Stimulated activated naive CD8-positive, alpha-beta T cell treated with anti-CD3 and anti-CD28 coated beads, Interleukin-15, Interleukin-2, amounts not matched to agents 100 ng/mL and 50 ng/mL, for 24 hours (primary cell): ENCODE measurements around the gene ANLN.

ENCODE experiments used
- H3K27ac Mint-ChIP-seq: one replicate; pipeline ENCODE4 v1.8.0; 2021; ENCODE audit warnings: mild to moderate bottlenecking, mixed read lengths
- H3K27me3 Mint-ChIP-seq: one replicate; pipeline ENCODE4 v1.8.0; 2021; ENCODE audit warnings: mixed read lengths
- H3K36me3 Mint-ChIP-seq: one replicate; pipeline ENCODE4 v1.8.0; 2021; ENCODE audit warnings: low read depth, mixed read lengths
- H3K4me1 Mint-ChIP-seq: one replicate; pipeline ENCODE4 v1.8.0; 2021; ENCODE audit warnings: low read depth, mixed read lengths
- H3K4me3 Mint-ChIP-seq: one replicate; pipeline ENCODE4 v1.8.0; 2021; ENCODE audit warnings: mild to moderate bottlenecking, mixed read lengths
- H3K9me3 Mint-ChIP-seq: one replicate; pipeline ENCODE4 v1.8.0; 2021; ENCODE audit warnings: mixed read lengths

ANLN gene

GRCh38 chr7:36416251-36416650 is 26.6 kb downstream of the ANLN start:
- no peaks in the 10 kb centered on the region for H3K9me3 Mint-ChIP-seq
- no peaks in the 10 kb centered on the region for H3K4me1 Mint-ChIP-seq
- peaks cover 39% of the 10 kb centered on the region for H3K36me3 Mint-ChIP-seq
- H3K27me3 Mint-ChIP-seq, result no peaks in the 10 kb centered on the region
- no peak overlapping the region for H3K4me3 Mint-ChIP-seq
- H3K27ac Mint-ChIP-seq, result no peak overlapping the region

DNA sequence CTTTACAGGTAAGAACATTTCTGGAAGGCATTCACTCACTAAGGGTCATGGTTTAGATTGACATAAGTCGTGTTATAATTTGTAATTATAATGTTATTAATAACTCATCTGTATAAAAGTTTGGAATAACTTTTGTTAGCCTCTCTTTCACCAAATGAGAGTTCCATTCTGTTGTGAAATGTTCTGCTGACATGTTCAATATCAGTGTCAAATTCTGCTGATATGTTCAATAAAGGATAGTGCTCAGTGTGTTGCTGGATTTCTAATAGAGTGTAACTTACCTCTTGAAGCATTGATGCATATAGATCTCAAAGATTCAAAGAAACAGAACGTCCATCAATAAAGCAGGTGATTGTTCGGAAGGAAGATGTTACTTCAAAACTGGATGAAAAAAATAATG is 30.6 kb downstream of the ANLN start:
- no peak overlapping the region for H3K27ac Mint-ChIP-seq
- no peaks in the 10 kb centered on the region for H3K4me1 Mint-ChIP-seq
- no peak overlapping the region for H3K4me3 Mint-ChIP-seq
- no peaks in the 10 kb centered on the region for H3K27me3 Mint-ChIP-seq
- H3K36me3 Mint-ChIP-seq, result peaks cover 64% of the 10 kb centered on the region
- H3K9me3 Mint-ChIP-seq, result no peaks in the 10 kb centered on the region

DNA sequence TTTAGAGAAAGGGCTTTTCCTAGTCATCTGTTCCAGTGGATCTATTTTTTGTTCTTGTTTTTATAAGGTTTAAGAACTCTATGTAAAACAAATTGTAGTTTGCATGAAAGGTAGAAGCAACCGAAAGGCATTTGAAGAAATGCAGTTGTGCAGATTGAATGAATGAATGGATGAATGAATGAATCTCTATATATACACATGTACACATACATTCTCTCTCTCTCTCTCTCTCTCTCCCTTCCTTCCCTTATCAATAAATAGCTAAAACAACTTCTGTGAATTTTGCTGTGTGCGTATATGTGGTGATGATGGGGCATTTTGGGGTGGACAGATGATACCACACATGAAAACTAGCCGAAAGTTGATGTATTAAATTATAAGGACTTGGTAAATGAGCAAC is 32.4 kb downstream of the ANLN start:
- Mint-ChIP-seq H3K4me3 (no peak overlapping the region), H3K27me3 (no peaks in the 10 kb centered on the region), H3K4me1 (no peaks in the 10 kb centered on the region), H3K9me3 (no peaks in the 10 kb centered on the region), H3K27ac (no peak overlapping the region), H3K36me3 (peaks cover 65% of the 10 kb centered on the region)

GRCh38 chr7:36423633-36424032 is 34.0 kb downstream of the ANLN start:
- peaks cover 72% of the 10 kb centered on the region for H3K36me3 Mint-ChIP-seq
- no peaks in the 10 kb centered on the region for H3K9me3 Mint-ChIP-seq
- H3K4me1 Mint-ChIP-seq, result no peaks in the 10 kb centered on the region
- no peak overlapping the region for H3K4me3 Mint-ChIP-seq
- no peak overlapping the region for H3K27ac Mint-ChIP-seq
- H3K27me3 Mint-ChIP-seq, result no peaks in the 10 kb centered on the region

DNA sequence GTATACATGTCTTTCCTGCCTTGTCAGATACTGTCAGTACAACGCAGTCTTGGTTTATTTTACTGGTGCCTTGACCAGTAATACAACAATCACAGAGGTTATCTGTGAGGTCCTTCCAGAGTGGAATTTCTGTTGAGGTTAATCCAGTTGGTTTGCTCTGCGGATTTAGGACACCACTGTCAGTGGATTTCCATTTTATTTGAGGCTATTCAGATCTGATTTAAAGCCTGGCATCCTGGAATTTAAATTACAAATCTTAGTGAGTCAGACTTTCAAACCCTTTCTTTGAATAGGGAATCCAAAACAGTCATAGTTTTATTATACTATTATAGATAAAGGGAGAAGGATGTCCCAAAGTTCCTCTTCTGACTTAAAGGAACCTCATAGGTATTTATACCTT is 40.5 kb downstream of the ANLN start:
- Mint-ChIP-seq H3K27me3 (no peaks in the 10 kb centered on the region), H3K27ac (no peak overlapping the region), H3K36me3 (peaks cover 74% of the 10 kb centered on the region), H3K4me1 (no peaks in the 10 kb centered on the region), H3K4me3 (no peak overlapping the region), H3K9me3 (peaks cover 3% of the 10 kb centered on the region)

DNA sequence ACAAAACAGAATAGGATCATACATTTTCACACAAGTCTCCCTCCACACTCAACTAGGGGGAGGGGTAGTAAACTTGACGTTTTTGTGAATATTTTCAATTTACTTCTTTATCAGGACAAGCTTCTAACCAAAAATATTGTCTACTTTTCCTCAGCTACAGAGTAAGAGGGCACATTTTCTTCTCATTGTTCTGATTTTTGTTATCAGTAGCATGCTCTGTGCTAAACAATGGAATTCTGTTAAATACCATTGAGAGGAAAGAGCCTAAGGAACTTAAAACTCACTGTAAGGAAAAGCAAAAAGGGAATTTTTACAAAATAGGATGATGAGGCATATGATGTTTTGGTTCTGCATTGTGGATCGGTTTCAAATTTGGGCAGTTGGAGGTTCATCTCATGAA is 41.2 kb downstream of the ANLN start:
- Mint-ChIP-seq H3K27ac (no peak overlapping the region), H3K27me3 (no peaks in the 10 kb centered on the region), H3K9me3 (peaks cover 3% of the 10 kb centered on the region), H3K4me1 (no peaks in the 10 kb centered on the region), H3K36me3 (peaks cover 72% of the 10 kb centered on the region), H3K4me3 (no peak overlapping the region)

DNA sequence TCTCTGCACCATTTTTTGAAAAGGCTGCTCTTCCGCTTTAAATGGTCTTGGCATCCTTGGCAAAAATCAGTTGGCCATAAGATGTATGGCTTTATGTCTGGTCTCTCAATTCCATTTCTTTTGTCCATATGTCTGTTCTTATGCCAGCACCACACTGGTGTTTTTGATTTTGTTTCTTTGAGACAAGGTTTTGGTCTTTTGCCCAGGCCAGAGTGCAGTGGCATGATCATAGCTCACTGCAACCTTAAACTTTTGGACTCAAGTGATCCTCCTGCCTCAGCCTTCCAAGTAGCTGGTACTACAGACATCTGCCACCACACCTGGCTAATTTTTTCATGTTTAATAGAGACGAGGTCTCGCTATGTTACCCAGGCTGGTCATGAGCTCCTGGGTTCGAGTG is 48.5 kb downstream of the ANLN start:
- Mint-ChIP-seq H3K27ac (no peak overlapping the region), H3K9me3 (no peaks in the 10 kb centered on the region), H3K4me1 (no peaks in the 10 kb centered on the region), H3K27me3 (no peaks in the 10 kb centered on the region), H3K4me3 (no peak overlapping the region), H3K36me3 (peaks cover 31% of the 10 kb centered on the region)

DNA sequence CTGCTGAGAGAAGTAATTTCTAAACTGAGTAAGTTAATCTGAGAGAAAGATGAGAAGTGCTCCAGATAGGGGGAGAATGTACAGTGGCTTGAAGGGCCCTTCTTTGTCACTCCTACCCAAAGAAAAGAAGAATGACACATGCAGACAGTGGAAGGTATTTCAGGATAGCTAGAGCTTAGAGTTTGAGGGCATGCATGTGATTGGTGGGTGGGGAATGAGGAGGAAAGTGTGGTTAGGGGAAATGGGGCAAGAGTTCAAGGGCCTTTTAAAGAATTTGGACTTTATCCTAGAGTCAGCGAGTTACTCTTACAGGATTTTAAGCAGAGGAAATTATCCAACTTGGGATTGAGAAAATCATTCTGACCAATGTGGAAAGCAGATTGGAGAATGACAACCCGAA is 50.0 kb downstream of the ANLN start:
- no peak overlapping the region for H3K27ac Mint-ChIP-seq
- no peak overlapping the region for H3K4me3 Mint-ChIP-seq
- no peaks in the 10 kb centered on the region for H3K27me3 Mint-ChIP-seq
- no peaks in the 10 kb centered on the region for H3K9me3 Mint-ChIP-seq
- peaks cover 18% of the 10 kb centered on the region for H3K36me3 Mint-ChIP-seq
- H3K4me1 Mint-ChIP-seq, result no peaks in the 10 kb centered on the region

GRCh38 chr7:36440880-36441279 is 51.2 kb downstream of the ANLN start:
- Mint-ChIP-seq H3K27me3 (no peaks in the 10 kb centered on the region), H3K27ac (no peak overlapping the region), H3K36me3 (peaks cover 16% of the 10 kb centered on the region), H3K4me3 (no peak overlapping the region), H3K9me3 (no peaks in the 10 kb centered on the region), H3K4me1 (no peaks in the 10 kb centered on the region)

DNA sequence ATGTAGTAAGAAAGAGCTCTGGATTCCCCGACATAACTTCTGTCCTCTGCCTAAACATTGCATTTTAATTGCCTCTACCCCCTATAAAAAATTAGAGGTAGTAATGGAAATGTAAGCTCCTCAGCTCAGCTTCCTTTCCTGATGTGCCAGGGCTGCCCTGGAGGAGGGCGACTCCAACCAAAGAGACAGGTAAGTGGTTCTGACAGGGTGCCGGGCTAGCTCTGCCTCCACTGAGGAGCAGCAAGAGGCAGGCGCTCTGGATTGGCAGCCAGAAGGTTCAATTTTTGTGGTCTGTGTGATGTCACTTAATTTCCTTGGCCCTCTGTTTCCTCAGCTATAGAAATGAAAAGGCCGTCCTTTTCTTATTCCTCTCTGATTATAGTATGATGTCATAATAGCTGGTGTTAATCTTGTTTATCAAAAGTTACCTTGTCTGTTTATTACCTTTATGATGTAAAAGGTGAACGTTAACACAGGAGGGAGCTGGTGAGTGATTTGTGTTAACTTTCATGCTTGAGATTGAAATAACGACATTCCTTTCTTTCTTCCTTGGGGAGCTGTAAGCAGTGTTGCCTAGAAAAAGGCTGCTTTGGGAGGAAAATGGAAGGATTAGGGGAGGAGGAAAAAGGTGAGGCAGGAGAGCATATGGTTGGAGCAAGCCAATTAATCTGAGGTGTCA is 51.8 kb downstream of the ANLN start:
- H3K4me3 Mint-ChIP-seq, result no peak overlapping the region
- H3K9me3 Mint-ChIP-seq, result no peaks in the 10 kb centered on the region
- H3K36me3 Mint-ChIP-seq, result peaks cover 15% of the 10 kb centered on the region
- H3K27ac Mint-ChIP-seq, result no peak overlapping the region
- H3K4me1 Mint-ChIP-seq, result no peaks in the 10 kb centered on the region
- no peaks in the 10 kb centered on the region for H3K27me3 Mint-ChIP-seq

- H3K36me3 Mint-ChIP-seq, result peaks cover 49% of the 10 kb centered on the region
- H3K27me3 Mint-ChIP-seq, result no peaks in the 10 kb centered on the region
- no peaks in the 10 kb centered on the region for H3K9me3 Mint-ChIP-seq
- H3K4me1 Mint-ChIP-seq, result no peaks in the 10 kb centered on the region
- no peak overlapping the region for H3K4me3 Mint-ChIP-seq
- no peak overlapping the region for H3K27ac Mint-ChIP-seq
These were observed 59.2 kb downstream of the ANLN start for GRCh38 chr7:36448781-36449379.

DNA sequence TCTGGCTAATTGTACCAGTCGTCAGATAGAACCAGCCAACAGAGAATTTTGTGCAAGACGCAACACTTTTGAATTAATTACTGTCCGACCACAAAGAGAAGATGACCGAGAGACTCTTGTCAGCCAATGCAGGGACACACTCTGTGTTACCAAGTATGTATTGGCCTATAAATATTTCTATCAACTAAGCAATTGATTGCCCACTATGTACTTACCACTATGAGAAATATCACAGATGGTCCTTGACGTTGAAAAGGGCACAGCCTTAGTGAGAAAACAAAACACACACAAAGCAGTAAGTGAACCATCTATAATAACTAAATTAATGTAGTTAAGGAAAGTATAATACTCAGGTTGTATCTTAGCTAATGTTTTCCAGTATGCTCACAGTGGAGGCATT is 60.0 kb downstream of the ANLN start:
- H3K4me3 Mint-ChIP-seq, result no peak overlapping the region
- H3K36me3 Mint-ChIP-seq, result peaks cover 54% of the 10 kb centered on the region
- H3K27me3 Mint-ChIP-seq, result no peaks in the 10 kb centered on the region
- no peaks in the 10 kb centered on the region for H3K9me3 Mint-ChIP-seq
- H3K27ac Mint-ChIP-seq, result no peak overlapping the region
- no peaks in the 10 kb centered on the region for H3K4me1 Mint-ChIP-seq

DNA sequence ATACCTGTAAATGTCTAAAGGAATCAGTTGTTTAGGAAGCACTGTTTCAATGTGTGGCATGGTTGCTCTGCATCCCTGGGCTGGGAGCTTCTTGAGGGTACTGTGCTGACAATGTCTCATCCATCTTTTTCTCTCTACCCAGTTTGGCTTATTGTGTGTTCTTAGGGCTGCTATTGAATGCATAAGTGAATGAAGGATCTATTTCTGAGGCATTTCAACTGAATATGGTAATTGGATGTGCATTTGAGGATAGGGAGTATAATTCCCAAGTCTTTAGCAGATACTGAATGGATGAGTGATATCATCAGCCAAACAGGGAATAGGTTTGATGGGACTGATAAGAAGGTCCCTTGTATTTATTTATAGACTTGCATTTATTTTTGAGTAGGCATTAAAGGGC is 64.1 kb downstream of the ANLN start:
- Mint-ChIP-seq H3K4me1 (no peaks in the 10 kb centered on the region), H3K9me3 (no peaks in the 10 kb centered on the region), H3K27ac (no peak overlapping the region), H3K36me3 (peaks cover 35% of the 10 kb centered on the region), H3K27me3 (no peaks in the 10 kb centered on the region), H3K4me3 (no peak overlapping the region)

- Mint-ChIP-seq H3K36me3 (peaks cover 22% of the 10 kb centered on the region), H3K27ac (no peak overlapping the region), H3K4me1 (no peaks in the 10 kb centered on the region), H3K9me3 (no peaks in the 10 kb centered on the region), H3K27me3 (no peaks in the 10 kb centered on the region), H3K4me3 (no peak overlapping the region)
These were observed 66.0 kb downstream of the ANLN start for GRCh38 chr7:36455646-36456045.

- no peaks in the 10 kb centered on the region for H3K27me3 Mint-ChIP-seq
- no peak overlapping the region for H3K4me3 Mint-ChIP-seq
- H3K4me1 Mint-ChIP-seq, result no peaks in the 10 kb centered on the region
- H3K9me3 Mint-ChIP-seq, result no peaks in the 10 kb centered on the region
- no peak overlapping the region for H3K27ac Mint-ChIP-seq
- H3K36me3 Mint-ChIP-seq, result peaks cover 17% of the 10 kb centered on the region
These were observed 66.5 kb downstream of the ANLN start for GRCh38 chr7:36456138-36456537.

- Mint-ChIP-seq H3K27me3 (no peaks in the 10 kb centered on the region), H3K36me3 (peaks cover 13% of the 10 kb centered on the region), H3K9me3 (no peaks in the 10 kb centered on the region), H3K27ac (no peak overlapping the region), H3K4me1 (no peaks in the 10 kb centered on the region), H3K4me3 (no peak overlapping the region)
These were observed 66.9 kb downstream of the ANLN start for GRCh38 chr7:36456548-36456947.
